Body of pancreas (tissue), 4 donors: ENCODE data around the gene ABHD16A. TPM values are rescaled to one million over a fixed set of nuclear protein-coding genes. Genes with fewer than 3 reads are reported as not detected.
"Not testable (repeated sequence)": the region's sequence is repeated elsewhere in the genome, so short reads cannot be mapped to it uniquely, and the experiment has no call there.

Source experiments
- ATAC-seq: fragments of 150-250 bp; one replicate; pipeline ENCODE4 v1.9.1; 2016
- DNase-seq, 4 donors: peaks; one replicate each; pipeline ENCODE4 v3.0.0-alpha.2; 2019
- H3K27ac ChIP-seq, 4 donors: fragments of 200-600 bp; sonication (generic); 1 replicate in 3 of 4; 2 replicates in 1 of 4; pipeline versions ENCODE4 v1.5.1 to v1.6.1; 2016 to 2019; ENCODE audit warnings: mild to moderate bottlenecking in 1 of 4, mixed read lengths in 1 of 4, moderate library complexity in 1 of 4
- H3K27me3 ChIP-seq, 2 donors: fragments of 200-600 bp; sonication (generic); one replicate each; pipeline ENCODE4 v1.6.0; 2016; ENCODE audit warnings: mild to moderate bottlenecking in 1 of 2
- H3K36me3 ChIP-seq, 2 donors: fragments of 200-600 bp; sonication (generic); replicated peaks in 1 of 2; 2 replicates each; pipeline ENCODE4 v1.5.1; 2016; ENCODE audit warnings: low read depth in 2 of 2; ENCODE audit not compliant: insufficient read depth in 1 of 2
- H3K4me1 ChIP-seq: fragments of 200-600 bp; sonication (generic); one replicate; pipeline ENCODE4 v1.6.0; 2016
- H3K4me3 ChIP-seq, 2 donors: fragments of 200-600 bp; sonication (generic); 1 replicate in 1 of 2; 2 replicates in 1 of 2; pipeline ENCODE4 v1.5.1; 2016 to 2019
- H3K9me3 ChIP-seq, 3 donors: fragments of 200-600 bp; sonication (generic); 1 replicate in 2 of 3; 2 replicates in 1 of 3; pipeline ENCODE4 v1.5.1; 2016
- CTCF ChIP-seq, 7 experiments: fragments of 450-650 bp in 4 of 7; fragments of 200-600 bp in 3 of 7; sonication (generic) in 3 of 7; IDR thresholded peaks; one replicate each; pipeline ENCODE4 v1.5.1; 2016 to 2019; ENCODE audit warnings: antibody characterized with exemption in 7 of 7
- POLR2A ChIP-seq, 3 donors: fragments of 450-650 bp; IDR thresholded peaks; one replicate each; pipeline ENCODE4 v1.6.1; 2016; ENCODE audit warnings: antibody characterized with exemption in 3 of 3, mild to moderate bottlenecking in 2 of 3
- WGBS, 2 donors: methylation state at CpG; one replicate each; pipeline ENCODE4 v1.1.5; 2017; 5-methylcytosine and 5-hydroxymethylcytosine counted together
- intact Hi-C: fragments of 100-400 bp; cut with DNase I; formaldehyde crosslinking; loops from one replicate; pipeline ENCODE4 v1.15.1; 2023
- total RNA-seq, 2 donors: library from RNA; depleted of rRNA; stranded (reverse); fragments of >200 nt; gene quantifications; one replicate each; pipeline ENCODE4 v1.1.0, GENCODE V29; 2016

Gene ABHD16A
- total RNA-seq, 2 donors from 2014 or later, result 24.7 to 38.1 TPM

GRCh38 chr6:31712296-31712695 lies 9.2 kb upstream of the ABHD16A start:
- intact Hi-C loops, result no loop called here
- peak in 1 of 4 donors; percentile 31 for DNase-seq

GRCh38 chr6:31711233-31711632 lies 8.1 kb upstream of the ABHD16A start:
- Histone ChIP-seq H3K27ac (no peak overlapping the region), H3K9me3 (no peaks in the 10 kb centered on the region), H3K27me3 (no peaks in the 10 kb centered on the region), H3K4me1 (no peaks in the 10 kb centered on the region), H3K4me3 (no peak overlapping the region), H3K36me3 (no peaks in the 10 kb centered on the region)
- DNase-seq (no peak), ATAC-seq (no peak)
- 45 to 48% methylated on average over 6 to 8 of the region's 8 CpGs for WGBS, 2 donors
- no peak for TF ChIP-seq POLR2A (IDR thresholded peaks at IDR 0.05)
- no peak for TF ChIP-seq CTCF (IDR thresholded peaks at IDR 0.05)
- intact Hi-C loops, result no loop called here

More at GRCh38 chr6:31712296-31712695, 9.2 kb upstream of the ABHD16A start:
- 61 to 67% methylated on average over 8 of the region's 8 CpGs for WGBS, 2 donors
- Histone ChIP-seq H3K27ac (no peak overlapping the region), H3K27me3 (no peaks in the 10 kb centered on the region), H3K4me3 (no peak overlapping the region), H3K4me1 (no peaks in the 10 kb centered on the region), H3K36me3 (no peaks in the 10 kb centered on the region), H3K9me3 (no peaks in the 10 kb centered on the region)
- ATAC-seq, result no peak
- TF ChIP-seq CTCF (IDR thresholded peaks at IDR 0.05), result peak in 1 of 7 experiments; percentile 26
- no peak for TF ChIP-seq POLR2A (IDR thresholded peaks at IDR 0.05)

- Histone ChIP-seq H3K36me3 (no peaks in the 10 kb centered on the region), H3K27me3 (no peaks in the 10 kb centered on the region), H3K4me1 (no peaks in the 10 kb centered on the region), H3K27ac (no peak overlapping the region), H3K9me3 (no peaks in the 10 kb centered on the region), H3K4me3 (no peak overlapping the region)
- TF ChIP-seq CTCF (IDR thresholded peaks at IDR 0.05) (no peak), POLR2A (IDR thresholded peaks at IDR 0.05) (no peak)
- WGBS, 2 donors, result 42 to 49% methylated on average over 5 of the region's 5 CpGs
- DNase-seq, result no peak
- no peak for ATAC-seq
- intact Hi-C loops, result no loop called here
These were observed 7.5 kb upstream of the ABHD16A start for GRCh38 chr6:31710523-31711219.

- ATAC-seq, H3K9me3 ChIP-seq, intact Hi-C loops: not testable (repeated sequence)
These were observed 6.0 kb upstream of the ABHD16A start for GRCh38 chr6:31709157-31709556.

GRCh38 chr6:31708224-31708623 lies 5.1 kb upstream of the ABHD16A start:
- Histone ChIP-seq H3K9me3 (no peaks in the 10 kb centered on the region), H3K4me3 (no peak overlapping the region), H3K36me3 (no peaks in the 10 kb centered on the region), H3K4me1 (peaks cover 6% of the 10 kb centered on the region), H3K27ac (no peak overlapping the region), H3K27me3 (no peaks in the 10 kb centered on the region)
- TF ChIP-seq POLR2A (IDR thresholded peaks at IDR 0.05), result no peak
- no peak for TF ChIP-seq CTCF (IDR thresholded peaks at IDR 0.05)
- intact Hi-C loops, result no loop called here
- DNase-seq (no peak), ATAC-seq (no peak)
- WGBS, 2 donors, result 78 to 91% methylated on average over 3 of the region's 3 CpGs

More at GRCh38 chr6:31709157-31709556, 6.0 kb upstream of the ABHD16A start:
- WGBS, 2 donors, result 72 to 74% methylated on average over 11 of the region's 11 CpGs
- not testable (repeated sequence) for H3K36me3 ChIP-seq, H3K27me3 ChIP-seq, H3K4me1 ChIP-seq, DNase-seq, H3K27ac ChIP-seq, H3K4me3 ChIP-seq
